SW480 (cell line): ENCODE data around the gene SRC.

Source experiments
- DNase-seq: peaks from one replicate; pipeline ENCODE4 v3.0.0-alpha.2; 2016; ENCODE audit warnings: low spot score

SRC gene

DNA sequence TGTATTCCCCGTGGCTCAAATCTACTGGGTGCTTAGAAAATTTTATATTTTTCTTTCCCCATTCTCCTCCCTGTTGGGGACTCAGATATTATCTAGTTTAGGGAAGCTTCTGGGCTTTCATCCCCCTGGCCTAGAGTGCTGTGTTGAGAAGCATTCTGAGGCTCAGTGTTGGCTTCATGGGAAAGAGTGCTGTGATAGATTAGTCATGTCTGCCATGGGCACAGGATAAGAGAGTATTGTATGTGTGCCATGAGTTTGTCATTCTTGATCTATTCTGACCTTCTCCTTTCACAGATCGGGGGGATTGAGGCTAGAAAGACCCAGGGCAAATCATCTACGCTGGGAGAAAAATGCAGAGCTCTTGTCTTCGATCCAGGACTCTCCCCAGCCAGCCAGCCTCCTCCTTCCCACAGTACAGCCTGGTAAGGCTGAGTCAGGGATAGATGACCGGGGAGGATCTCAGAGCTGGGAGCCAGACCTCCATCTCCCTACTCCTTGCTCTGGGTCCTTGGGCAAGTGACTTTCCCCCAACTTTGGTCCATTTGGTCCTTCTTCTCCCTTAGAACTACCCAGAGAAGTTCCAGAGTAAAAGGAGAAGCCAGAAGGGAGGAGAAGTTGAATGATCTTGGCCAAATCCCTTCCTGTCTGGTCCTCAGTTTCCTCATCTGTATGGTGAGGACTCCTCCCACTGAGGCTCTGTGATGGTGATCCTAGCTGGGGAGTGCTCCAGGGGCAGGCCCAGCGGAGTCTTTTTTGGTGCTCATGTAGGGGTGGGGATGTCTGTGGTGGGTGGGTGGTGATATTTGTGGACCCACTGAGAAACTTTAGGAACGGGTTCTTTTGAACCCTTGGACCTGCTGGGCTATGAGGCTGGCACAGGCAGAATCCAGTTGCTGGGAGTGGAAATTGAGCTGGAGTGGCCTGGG, 5.0 kb downstream of the SRC start:
- DNase-seq = no peak

DNA sequence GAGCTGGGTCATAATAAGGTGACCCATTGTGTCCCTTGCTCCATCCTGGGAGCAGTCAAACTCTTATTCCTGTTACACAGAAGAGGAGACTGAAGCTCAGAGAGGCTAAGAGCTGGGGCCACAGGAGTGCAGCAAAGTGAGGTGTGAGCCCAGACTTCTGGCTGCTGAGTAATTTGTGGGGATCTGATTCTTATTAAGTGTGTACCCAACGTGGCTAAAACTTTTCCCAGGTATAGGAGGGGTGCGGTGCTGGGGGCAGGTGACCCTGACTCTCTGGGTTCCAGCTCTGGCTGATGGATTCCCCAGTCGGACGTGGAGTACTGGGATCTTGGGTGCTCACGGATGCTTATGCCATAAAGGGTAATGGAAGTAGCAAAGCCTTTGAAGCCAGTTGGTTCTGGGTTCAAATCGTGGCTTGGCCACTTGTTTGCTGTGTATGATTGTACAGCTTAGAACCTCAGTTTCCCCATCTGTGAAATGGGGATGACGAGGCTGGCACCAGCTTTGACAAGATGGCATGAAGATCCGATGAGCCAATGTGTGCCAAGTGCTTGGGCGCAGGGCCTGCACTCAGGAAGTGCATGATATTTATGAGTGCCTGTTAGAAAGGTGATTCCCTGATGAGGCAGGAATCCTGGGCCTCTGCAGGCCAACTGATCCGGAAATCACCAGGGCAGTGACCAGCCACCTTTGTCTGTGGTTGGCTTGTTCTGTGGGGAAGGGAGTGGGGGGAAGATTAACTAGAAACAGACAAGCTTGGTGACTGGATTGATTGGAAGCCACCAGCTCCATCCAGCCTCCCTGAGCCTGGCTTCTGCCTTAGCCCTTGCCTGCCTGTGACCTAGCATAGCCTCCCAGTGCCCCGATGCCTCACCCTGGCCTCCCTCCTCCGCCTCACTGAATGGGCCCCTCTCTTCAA, 6.0 kb downstream of the SRC start:
- DNase-seq = no peak

DNA sequence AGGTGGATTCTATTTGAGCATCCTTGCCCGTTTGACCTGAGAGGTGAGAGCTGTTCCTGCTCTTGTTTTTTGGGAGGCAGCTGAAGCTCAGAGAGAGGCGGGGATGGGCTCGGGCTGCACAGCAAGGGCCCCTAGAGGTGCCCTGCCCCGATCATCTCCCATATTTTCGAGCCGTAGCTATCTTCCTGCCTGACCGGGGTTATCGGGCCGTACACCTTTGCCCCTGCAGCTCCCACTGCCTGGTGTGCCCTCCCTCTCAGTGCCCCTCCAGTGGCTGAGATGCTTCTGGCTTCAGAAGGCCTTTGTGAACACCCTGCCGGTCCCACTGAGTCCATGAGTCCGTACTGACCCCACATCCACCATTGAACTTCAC, 6.7 kb downstream of the SRC start:
- no peak for DNase-seq

DNA sequence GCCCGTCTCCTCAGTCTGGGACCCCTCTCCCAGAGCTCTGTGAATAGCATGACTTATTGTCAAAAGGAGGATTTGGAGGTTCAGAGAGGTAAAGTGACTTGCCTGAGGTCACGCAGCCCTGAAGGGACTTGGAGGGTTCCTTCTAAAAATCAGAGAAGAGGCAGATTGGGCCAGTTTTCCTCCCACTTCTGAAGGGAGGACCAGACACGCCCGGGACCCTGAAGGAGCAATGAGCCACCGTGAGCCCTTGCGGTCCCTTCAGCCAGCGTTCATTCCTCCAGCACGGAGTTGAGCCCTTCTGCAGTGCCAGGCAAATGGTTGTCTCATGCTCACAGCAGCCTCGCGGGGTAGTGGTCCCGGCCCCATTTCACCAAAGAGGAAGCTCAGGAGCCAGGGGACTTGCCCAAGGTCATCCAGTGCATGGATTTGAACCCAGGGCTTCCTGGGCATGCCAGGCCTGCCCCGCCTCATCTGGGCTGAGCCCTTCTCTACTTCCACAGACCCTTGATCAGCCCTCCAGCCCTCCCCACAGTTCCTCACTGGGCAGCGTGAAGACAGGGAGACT, 7.4 kb downstream of the SRC start:
- no peak for DNase-seq

DNA sequence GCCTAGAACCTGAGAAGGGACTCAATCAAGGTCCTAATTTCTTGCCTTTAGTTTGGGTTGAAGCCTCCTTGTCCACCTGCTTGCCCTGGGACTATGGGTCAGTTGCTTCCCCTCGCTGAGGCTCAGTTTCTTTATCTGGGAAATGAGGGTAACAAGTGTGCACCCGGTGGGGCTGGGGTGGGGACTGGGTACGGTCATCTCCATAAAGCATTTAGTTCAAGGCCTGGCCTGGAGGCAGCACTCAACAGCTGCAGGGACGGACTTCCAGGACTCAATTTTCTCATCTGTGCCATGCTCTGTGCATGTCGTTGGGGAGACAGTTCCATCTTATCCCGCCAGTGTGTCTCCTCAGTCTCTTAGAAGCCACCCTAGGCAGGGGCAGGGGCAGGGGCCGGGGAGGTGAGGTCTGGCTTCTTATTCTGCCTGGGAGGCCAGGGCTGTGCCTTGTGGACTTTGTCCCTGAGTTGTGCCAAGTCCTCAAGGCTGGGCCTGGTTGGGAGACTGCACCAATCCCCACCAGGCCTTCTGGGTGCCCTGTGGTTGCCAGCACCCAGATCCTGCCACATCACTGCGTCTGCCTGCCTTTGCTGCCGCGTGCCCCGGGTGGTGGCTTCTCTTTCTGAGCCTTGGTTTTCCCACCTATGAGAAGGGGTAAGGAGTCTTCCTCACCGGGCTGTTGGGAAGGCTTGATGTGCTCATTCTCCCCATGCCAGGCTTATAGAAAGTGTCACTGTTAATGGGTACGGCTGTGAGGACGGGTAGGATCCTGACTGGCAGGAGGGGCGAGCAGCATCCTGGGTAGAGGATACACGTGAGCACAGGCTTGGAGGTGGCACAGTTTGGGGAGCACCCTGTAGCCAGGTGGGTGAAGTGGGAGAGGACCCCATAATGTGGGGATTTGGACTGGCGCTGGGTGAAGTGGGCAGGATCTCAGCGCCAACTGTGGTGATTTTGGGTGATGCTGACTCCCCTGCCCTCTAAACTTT, 8.6 kb downstream of the SRC start:
- no peak for DNase-seq

DNA sequence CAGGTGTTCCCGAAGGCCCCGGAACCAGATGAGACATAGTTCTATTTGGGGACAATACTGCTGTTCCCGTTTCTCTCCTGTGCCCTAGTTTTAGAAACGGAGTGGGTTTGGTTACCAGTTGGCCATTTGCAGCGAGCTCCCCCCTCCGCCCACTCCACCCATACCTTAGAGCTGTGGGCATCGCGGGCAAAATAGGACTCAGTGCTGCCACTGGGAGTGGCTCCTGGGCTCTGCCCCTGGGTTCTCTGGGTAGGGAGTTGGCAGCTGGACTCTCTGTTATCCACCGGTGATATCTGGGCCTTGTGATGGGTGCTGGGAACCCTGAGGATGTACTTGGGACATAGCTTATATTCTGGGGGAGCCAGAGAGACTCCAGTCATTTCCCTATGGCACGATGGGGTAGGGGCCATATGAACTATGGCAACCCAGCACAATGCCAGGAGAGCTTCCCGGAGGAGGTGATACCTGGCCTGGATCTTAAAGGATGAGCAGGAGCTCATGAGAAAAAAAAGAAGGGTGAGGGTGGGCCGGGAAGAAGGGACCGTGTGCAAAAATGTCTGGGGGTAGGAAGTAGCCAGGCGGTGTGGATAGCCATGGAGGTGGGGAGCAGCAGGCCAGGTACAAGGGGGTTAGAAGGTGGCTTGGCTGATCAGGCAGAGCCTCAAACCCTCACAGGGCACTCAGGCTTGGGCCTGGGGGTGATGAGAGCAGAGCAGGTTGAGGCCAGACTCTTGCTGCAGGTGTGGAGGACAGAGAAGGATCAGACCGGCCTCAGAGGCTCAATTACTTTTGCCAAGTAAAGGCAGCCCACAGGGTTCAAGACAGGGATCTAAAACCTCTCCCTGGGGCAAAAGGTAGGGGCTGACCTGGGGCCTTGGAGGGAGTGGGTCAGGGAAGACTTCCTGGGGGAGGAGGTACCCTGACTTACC, 9.6 kb downstream of the SRC start:
- DNase-seq = no peak

DNA sequence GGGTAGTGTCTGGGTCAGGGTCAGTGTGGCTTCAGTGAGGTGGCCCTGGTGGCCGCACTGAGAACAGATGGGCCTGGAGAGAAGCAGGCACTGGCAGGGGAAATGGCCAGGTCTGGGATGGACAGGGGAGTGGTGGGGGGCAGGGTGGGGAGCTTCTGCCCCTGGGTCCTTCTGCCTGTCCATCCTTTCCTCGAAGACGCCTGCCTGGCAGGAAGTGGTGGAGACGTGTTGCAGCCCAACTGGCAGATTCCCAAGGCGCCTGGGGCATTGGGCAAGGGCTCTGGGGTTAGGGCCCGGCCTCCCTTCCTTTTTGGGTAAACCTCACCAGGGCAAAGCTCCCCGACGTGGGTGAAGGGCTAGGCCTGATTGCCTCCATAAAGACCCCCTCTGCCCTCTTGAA, 10.4 kb downstream of the SRC start:
- DNase-seq = no peak

DNA sequence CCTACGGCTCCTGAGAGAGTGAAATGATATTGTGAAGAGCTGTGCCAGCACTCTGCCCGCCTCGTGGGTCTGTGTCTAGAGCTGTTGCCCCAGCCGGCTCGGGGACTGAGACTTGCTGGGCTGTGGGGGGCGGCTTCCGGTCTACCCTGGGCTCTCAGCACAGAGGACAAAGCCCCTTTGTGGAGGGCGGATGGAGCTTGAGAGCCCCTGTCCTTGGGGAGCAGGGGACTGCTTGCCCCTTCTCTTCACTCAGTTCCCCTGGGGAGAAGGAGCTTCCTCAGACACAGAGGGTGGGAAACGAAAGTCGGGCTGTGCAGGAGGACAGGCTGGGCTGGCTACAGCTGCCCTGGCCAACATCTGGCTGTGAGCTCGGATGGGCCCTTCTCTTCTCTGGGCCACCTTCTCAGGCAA, 11.0 kb downstream of the SRC start:
- DNase-seq = no peak

DNA sequence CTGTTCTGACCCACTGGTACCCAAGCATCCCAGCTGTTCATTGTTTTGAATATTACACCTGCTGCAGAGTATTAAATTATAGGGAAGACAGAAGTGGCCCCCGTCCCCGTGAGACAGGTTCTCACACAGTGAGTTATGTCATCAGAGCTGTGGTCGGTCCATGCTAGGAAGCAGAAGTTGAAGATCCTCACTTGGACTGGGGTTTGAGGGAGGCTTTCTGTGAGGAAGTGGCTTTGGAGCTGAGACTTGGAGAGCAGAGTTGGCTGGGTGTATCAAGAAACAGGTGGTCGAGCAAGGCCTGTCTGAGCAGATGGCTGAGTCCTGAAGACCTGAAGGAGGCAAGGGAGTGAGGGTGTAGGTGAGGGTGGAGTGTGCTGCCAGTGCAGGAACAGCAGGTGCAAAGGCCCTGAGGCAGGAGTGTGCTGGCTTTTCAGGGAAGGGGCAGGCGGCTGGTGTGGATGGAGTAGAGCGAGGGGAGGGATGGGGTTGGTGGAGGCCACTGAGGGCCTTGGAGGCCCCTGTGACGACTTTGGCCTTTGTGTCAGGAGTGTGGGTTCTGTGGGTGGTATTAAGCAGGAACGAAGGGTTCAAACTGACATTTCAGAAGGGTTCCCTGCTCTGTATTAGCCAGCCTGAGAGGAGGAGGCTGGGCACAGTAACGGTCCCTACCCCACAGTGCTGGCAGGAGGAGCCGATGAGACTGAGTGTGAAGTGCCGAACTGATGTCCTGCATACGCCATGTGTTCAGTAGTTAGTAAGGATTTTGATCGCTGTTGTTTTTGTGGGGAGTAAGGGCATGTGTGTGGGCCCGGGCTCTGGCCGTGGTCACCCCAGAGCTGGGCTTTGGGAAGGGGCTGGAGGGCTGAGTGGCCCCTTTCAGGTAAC, 11.8 kb downstream of the SRC start:
- no peak for DNase-seq

DNA sequence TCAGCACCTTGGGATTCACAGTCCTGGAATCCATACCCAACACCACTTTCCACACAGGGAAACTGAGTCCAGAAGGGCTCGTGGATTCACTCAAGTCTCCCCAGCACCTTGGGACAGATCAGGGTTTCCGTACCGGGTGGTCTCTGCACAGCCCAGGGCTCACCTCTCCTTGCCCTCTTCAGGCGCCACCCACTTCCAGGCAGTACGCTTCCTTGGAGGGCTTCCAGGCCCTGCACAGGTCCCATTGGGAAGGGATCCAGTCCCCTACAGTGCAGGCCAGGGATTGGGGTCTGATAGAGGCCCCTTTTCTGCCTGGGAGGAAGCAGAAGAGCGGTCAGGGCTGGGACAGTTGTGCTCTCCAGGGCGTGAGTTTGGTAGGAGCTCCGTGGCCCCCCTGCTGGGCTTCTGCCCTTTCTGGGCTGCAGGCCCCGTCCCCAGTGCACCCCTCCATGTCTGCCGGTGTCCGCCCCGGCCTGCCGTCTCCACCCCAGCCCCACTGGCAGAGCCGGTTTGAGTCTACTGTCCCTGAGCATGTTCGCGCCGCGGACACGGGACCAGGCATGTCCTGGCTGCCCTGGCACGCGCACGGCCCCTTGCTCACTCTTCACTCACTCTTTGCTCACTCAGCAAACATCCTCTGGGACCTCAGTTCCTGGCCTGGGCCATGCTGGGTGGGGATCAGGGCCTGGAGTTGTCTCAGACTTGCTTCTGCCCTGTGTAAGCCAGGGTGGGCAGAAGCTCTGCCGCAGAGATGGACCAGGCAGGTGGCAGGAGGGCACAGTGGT, 12.6 kb downstream of the SRC start:
- DNase-seq = no peak

DNA sequence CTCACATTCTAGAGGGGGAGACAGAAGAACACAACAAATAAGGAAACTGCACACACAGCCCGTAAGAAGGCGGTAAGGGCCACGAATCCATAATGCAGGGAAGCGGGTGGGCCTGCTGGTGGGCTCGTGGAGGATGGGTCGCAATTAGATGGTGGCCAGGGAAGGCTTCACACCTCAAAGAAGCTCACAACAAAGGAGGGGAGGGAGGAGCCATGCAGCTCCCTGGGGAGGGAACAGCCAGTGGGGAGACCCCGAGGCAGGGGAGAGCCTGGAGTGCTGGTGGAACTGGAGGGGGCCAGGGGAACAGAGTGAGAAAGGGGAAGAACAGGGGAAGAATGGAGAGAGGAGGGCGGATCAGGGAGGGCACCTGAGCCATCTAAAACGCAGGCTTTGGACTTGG, 13.4 kb downstream of the SRC start:
- DNase-seq = no peak

DNA sequence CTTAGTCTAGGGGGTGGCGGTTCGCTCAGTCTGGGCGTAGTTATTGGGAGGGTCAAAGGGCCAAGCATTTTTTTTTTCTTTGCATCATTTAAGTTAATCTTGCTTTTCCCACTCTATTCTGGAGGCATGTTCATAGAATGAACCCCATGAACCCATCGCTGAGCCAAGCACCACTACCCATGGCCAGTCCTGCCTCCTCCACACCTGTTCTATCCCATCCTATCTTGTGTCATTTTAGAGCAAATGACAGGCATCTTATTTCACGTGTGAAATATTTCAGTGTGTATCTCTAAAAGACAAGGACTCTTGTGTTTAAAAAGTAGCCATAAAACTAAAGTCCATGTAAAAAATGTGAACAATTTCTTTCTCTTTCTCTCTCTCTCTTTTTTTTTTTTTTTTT, 13.9 kb downstream of the SRC start:
- DNase-seq = no peak

DNA sequence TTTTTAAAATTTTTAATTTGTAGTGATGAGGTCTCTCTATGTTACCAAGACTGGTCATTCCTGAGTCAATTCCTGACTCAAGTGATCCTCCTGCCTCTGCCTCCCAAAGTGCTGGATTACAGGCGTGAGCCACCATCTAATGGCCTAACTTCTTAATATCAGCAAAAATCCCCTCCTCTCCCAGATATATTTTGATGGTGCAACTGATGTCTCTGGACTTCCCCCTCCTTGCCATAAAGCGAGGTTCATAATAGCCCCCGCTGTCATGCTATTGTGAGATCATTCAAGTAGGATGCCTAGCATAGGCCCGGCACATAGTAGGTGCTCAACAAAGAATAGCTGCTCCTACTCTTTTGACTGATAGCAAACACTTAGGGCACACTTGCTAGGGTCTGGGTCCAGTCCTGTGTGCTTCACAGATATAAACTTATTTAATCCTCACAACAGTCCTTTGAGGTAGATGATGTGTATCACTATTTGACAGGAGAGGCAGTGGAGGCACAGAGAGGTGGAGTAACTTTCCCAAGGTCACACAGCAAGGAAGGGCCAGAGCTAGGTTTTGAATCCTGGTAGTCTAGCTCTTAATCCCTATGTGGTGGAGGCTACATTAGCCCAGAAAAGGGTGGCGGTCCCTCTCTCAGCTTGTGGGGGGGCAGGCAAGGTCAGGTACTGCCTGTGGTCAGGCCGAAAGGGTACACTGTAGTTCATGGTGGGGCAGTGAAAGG, 14.6 kb downstream of the SRC start:
- no peak for DNase-seq

DNA sequence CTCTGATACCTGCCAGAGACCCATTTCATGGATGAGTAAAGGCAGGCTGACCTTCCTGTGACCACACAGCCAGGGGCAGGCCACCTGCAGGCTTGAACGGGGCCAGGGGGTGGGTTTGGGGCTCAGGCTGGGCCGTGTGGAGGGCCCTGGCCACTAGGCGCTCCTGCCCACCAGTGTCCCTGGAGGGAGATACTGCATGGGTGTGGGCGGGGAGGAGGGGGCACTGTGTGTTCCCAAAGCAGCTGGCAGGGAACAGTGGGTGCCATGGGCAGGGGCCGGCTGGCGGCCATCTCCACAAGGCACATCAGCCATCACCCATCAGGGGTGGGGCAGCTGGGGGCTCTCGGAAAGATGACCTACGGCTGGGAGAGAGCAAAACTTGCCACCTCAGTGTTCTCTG, 15.4 kb downstream of the SRC start:
- no peak for DNase-seq

DNA sequence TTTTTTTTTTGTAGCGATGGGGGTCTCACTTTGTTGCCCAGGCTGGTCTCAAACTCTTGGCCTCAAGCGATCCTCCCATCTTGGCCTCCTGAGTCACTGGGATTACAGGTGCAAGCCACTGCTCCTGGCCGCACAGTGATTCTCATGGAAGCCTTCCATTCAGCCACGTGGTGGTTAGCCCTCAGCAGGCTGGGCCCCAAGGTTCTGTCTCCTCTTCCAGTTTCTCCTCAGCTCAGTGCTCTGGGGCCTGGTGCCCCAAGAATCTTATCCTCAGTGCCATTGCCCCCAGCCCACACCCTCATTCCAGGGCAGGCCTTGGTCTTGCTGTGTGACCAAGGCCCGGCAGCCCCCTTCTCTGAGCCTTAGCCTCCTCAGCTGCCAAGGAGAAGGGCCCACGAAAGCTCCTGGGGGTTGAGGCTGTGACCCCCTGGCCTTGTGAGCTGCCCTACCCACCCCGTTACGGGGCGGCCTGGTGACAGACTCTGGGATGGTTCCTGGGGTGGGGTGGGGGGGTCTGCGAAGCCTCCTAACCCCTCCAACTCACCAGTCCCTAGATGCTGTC, 16.4 kb downstream of the SRC start:
- DNase-seq = no peak

DNA sequence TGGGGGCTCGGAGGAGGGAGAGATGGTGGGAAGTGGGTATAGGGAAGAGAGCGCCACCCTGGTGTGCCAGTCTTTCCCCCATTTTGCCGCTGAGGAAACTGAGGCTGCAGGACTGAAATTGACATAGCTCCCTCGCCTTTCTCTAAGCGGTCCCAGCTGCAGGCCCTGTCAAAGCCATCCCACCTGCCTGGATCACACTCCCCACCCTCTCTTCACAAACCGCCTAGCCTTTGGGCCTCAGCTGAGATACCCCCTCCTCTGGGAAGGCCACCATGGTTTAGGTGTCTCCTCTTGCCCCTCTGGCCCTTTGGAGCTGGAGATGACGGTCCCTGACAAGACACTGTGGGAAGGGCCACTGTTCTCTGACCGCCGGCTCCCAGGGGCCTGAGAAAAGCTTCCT, 16.9 kb downstream of the SRC start:
- DNase-seq = no peak

DNA sequence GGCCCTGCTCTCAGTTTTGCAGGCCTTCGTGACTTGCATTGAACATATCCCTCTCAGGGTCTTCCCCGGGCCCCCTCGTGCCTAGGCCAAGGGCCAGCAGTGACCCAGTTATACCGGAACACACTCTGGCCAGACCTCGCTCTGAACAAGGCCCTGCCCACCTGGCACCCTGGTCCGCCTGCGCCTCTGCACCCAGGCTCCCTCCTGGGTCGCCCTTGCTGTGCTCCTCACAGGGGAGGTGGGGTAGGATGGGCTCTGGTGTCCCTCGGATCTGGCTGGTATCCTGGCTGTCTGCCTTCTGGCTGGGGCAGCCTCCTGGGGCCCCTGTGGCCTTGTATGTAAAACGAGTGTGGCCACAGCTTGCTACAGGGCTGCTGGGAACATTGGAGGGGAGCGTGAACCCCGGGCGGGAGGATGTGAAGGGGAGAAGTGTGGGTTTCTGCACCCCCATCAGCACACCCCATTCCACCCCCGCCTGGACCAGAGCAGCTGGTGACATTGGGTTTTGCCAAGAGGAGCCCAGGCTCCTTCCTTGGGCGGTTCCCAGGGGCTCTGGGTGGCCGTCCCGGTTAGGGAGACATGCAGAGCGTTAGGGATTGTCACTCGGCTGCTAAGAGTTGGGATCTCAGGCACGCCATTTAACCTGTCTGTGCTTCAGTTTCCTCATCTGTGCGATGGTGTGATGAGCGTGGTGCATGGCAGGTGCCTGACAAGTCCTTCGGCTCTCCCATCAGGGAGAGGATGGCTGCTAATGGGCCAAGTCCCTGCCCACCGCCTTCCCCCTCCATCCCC, 17.5 kb downstream of the SRC start:
- DNase-seq = no peak
